Colonic mucosa (tissue), 4 donors: Measurements from ENCODE around the gene NIFK. TPM values are rescaled to one million over a fixed set of nuclear protein-coding genes. Genes with fewer than 3 reads are reported as not detected.
A peak's percentile ranks its signal among the peaks of the same experiment; 100 is the strongest.
"Not testable (repeated sequence)": the region's sequence is repeated elsewhere in the genome, so short reads cannot be mapped to it uniquely, and the experiment has no call there.

ENCODE experiments used
- DNase-seq: peaks from one replicate; pipeline ENCODE4 v3.0.0-alpha.2; 2020
- H3K27ac ChIP-seq: fragments of 200-600 bp; one replicate; pipeline ENCODE4 v1.8.0; 2021
- H3K27me3 ChIP-seq: fragments of 200-600 bp; one replicate; pipeline ENCODE4 v1.8.0; 2021
- H3K36me3 ChIP-seq: fragments of 200-600 bp; one replicate; pipeline ENCODE4 v1.8.0; 2021
- H3K4me1 ChIP-seq: fragments of 200-600 bp; one replicate; pipeline ENCODE4 v1.8.0; 2021; ENCODE audit warnings: mild to moderate bottlenecking
- H3K4me3 ChIP-seq: fragments of 200-600 bp; one replicate; pipeline ENCODE4 v1.8.0; 2021
- H3K9ac ChIP-seq, 2 donors: one replicate each; pipeline ENCODE4 v1.7.0; 2013; ENCODE audit warnings: control low read depth in 2 of 2, low read depth in 2 of 2, low read length in 2 of 2
- H3K9me3 ChIP-seq: fragments of 200-600 bp; one replicate; pipeline ENCODE4 v1.8.0; 2021
- CTCF ChIP-seq: fragments of 200-600 bp; IDR thresholded peaks from one replicate; pipeline ENCODE4 v1.8.0; 2022; ENCODE audit warnings: antibody characterized with exemption, mild to moderate bottlenecking
- intact Hi-C: fragments of 100-400 bp; cut with DNase I; formaldehyde crosslinking; loops from one replicate; pipeline ENCODE4 v1.14.1; 2022
- total RNA-seq, 2 donors: library from RNA; stranded (reverse); fragmentation: NEBNext Ultra II Directional in 1 of 2; extraction: Animal tissue kit (Norgen Biotek cat#: 25700) in 1 of 2; gene quantifications; one replicate each; pipeline ENCODE4 v1.2.1, GENCODE V29; 2021
- donor health status: healthy.
- donor health status: DM: no; HTN: no; CAD: no.
- donor health status: DM: no; HTN: no; CAD: no.

NIFK gene
- total RNA-seq, 2 donors from 2014 or later = 32.9 to 57.7 TPM

GRCh38 chr2:121716126-121716525 lies 20.5 kb downstream of the NIFK start:
- Histone ChIP-seq H3K27ac (no peak overlapping the region), H3K9me3 (no peaks in the 10 kb centered on the region), H3K4me1 (no peaks in the 10 kb centered on the region), H3K27me3 (no peaks in the 10 kb centered on the region), H3K9ac (no peak overlapping the region), H3K36me3 (no peaks in the 10 kb centered on the region), H3K4me3 (no peak overlapping the region)
- no peak for DNase-seq
- intact Hi-C loops = loop anchor here (5.0 to 10.0 kb wide), 4 partner anchors 119 to 631 kb away; partner anchors contain the start of gene RNU4ATAC
- TF ChIP-seq CTCF = no peak

- H3K4me1 ChIP-seq, H3K27ac ChIP-seq, DNase-seq, H3K36me3 ChIP-seq, H3K27me3 ChIP-seq, H3K9ac ChIP-seq, H3K9me3 ChIP-seq, H3K4me3 ChIP-seq: not testable (repeated sequence)
- intact Hi-C loops = loop anchor here (10.0 kb wide), 1 partner anchor 627 kb away; no protein-coding TSS in a partner anchor
These were observed 25.2 kb downstream of the NIFK start for GRCh38 chr2:121711481-121711880.

DNA sequence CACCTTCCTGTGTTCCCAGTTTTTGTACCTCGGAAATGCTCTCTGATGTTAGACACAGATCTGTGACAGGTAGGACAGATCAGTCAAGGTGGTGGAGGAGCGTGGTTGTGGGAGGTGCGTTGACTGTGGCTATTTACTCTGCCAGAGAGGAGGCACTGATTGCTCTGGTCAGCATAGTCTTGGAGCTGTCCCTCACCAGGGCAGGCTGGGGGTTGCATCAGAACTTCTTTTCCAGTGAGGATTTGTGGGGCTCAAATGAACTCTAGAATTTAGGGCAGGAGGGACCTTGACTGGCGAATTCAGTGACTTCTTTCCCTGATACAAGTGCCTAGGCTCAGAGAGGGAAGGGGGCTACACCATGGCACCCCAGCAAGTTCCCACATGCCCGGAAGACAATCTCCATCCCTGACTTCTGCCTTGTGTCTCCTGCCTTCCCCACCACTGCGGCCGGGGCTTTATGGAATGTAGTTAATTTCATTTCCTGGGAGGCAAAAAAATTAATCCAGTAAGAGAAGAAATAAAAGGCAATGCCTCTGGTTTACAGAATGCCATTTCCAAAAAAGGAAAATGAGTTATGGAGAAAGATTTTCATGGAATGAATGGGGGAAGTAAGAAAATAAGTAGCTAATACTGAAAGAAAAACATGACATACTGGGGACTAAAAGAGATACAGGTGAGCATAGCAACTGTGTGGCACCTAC lies 26.1 kb downstream of the NIFK start:
- Histone ChIP-seq H3K4me3 (no peak overlapping the region), H3K4me1 (no peaks in the 10 kb centered on the region), H3K27me3 (no peaks in the 10 kb centered on the region), H3K9me3 (no peaks in the 10 kb centered on the region), H3K9ac (no peak overlapping the region), H3K27ac (no peak overlapping the region), H3K36me3 (no peaks in the 10 kb centered on the region)
- intact Hi-C loops = loop anchor here (10.0 kb wide), 1 partner anchor 626 kb away; no protein-coding TSS in a partner anchor
- TF ChIP-seq CTCF = no peak
- no peak for DNase-seq

- no peaks in the 10 kb centered on the region for H3K9me3 ChIP-seq
- no peaks in the 10 kb centered on the region for H3K4me1 ChIP-seq
- intact Hi-C loops = loop anchor here (10.0 kb wide), 1 partner anchor 625 kb away; no protein-coding TSS in a partner anchor
- no peak for TF ChIP-seq CTCF
- H3K4me3 ChIP-seq = no peak overlapping the region
- no peaks in the 10 kb centered on the region for H3K36me3 ChIP-seq
- H3K27ac ChIP-seq = no peak overlapping the region
- H3K27me3 ChIP-seq = no peaks in the 10 kb centered on the region
- no peak overlapping the region for H3K9ac ChIP-seq
- no peak for DNase-seq
These were observed 26.8 kb downstream of the NIFK start for GRCh38 chr2:121709776-121710469.

DNA sequence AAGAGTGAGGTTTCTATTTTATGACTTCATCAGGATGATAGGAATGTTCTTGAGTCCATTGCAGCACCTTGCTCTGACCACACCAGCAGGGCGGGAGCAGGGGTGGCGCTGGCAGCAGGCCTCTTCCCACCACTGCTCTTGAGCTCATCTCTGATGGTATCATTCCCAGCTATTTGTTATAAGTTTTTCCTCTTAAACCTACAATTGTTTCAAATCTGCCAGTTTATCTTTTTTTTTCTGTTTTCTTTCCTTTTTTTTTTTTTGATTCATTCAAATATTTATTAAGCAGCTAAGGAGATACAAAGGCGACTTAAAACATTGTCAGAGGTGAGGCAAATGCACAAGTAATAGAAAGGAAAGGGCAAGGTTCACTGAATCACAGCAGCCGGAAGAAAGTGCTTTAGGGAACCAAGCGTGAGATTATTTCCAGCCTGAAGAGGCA lies 28.7 kb downstream of the NIFK start:
- peak; percentile 66 for DNase-seq
- no peak overlapping the region for H3K4me3 ChIP-seq
- no peaks in the 10 kb centered on the region for H3K36me3 ChIP-seq
- H3K27ac ChIP-seq = peak overlapping the region; percentile 72
- TF ChIP-seq CTCF = no peak
- H3K4me1 ChIP-seq = no peaks in the 10 kb centered on the region
- H3K9ac ChIP-seq = peak overlapping the region in 1 of 2 donors; percentile 16
- intact Hi-C loops = no loop called here
- no peaks in the 10 kb centered on the region for H3K9me3 ChIP-seq
- H3K27me3 ChIP-seq = no peaks in the 10 kb centered on the region
